Liver (tissue), 9 donors: ENCODE results near the gene WWOX. TPM values are rescaled to one million over a fixed set of nuclear protein-coding genes. Genes with fewer than 3 reads are reported as not detected.
A peak's percentile ranks its signal among the peaks of the same experiment; 100 is the strongest.

ENCODE experiments used
- DNase-seq: peaks from one replicate; pipeline ENCODE4 v3.0.0-alpha.2; 2017; ENCODE audit warnings: low spot score
- H3K27ac ChIP-seq, 2 donors: one replicate each; pipeline ENCODE4 v1.7.0; 2013; ENCODE audit warnings: inconsistent platforms in 2 of 2, low read length in 2 of 2, control low read depth in 1 of 2, low read depth in 1 of 2, mild to moderate bottlenecking in 1 of 2
- H3K27me3 ChIP-seq, 4 donors: one replicate each; pipeline versions ENCODE4 v1.6.1 to v1.7.0; 2013; ENCODE audit warnings: low read length in 3 of 4, inconsistent platforms in 1 of 4, mild to moderate bottlenecking in 1 of 4, moderate library complexity in 1 of 4; ENCODE audit not compliant: control insufficient read depth in 4 of 4, insufficient read depth in 4 of 4
- H3K36me3 ChIP-seq, 4 donors: one replicate each; pipeline versions ENCODE4 v1.6.1 to v1.7.0; 2013; ENCODE audit warnings: low read length in 3 of 4, mild to moderate bottlenecking in 3 of 4, low read depth in 1 of 4, moderate library complexity in 1 of 4; ENCODE audit not compliant: control insufficient read depth in 4 of 4, insufficient read depth in 3 of 4
- H3K4me1 ChIP-seq, 4 donors: one replicate each; pipeline versions ENCODE4 v1.6.1 to v1.7.0; 2013; ENCODE audit warnings: low read length in 3 of 4, mild to moderate bottlenecking in 3 of 4, moderate library complexity in 1 of 4; ENCODE audit not compliant: control insufficient read depth in 4 of 4, insufficient read depth in 4 of 4
- H3K4me3 ChIP-seq, 3 donors: one replicate each; pipeline versions ENCODE4 v1.6.1 to v1.7.0; 2013; ENCODE audit warnings: low read length in 3 of 3, control low read depth in 1 of 3, low read depth in 1 of 3, mild to moderate bottlenecking in 1 of 3
- H3K9ac ChIP-seq, 2 donors: one replicate each; pipeline ENCODE4 v1.7.0; 2013; ENCODE audit warnings: low read length in 2 of 2, mild to moderate bottlenecking in 2 of 2, moderate library complexity in 2 of 2, control low read depth in 1 of 2, low read depth in 1 of 2
- H3K9me3 ChIP-seq, 4 donors: one replicate each; pipeline versions ENCODE4 v1.6.1 to v1.7.0; 2013; ENCODE audit warnings: low read length in 3 of 4; ENCODE audit not compliant: control insufficient read depth in 4 of 4
- ATF3 ChIP-seq: IDR thresholded peaks from 2 replicates; pipeline ENCODE4 v1.6.1; 2016; ENCODE audit warnings: antibody characterized with exemption
- CTCF ChIP-seq: fragments of 150-350 bp; IDR thresholded peaks from 2 replicates; pipeline ENCODE4 v1.5.1; 2017; ENCODE audit warnings: improper control_type of control experiment, low read depth, low read length; ENCODE audit not compliant: missing input control
- EGR1 ChIP-seq, 2 donors: IDR thresholded peaks; 2 replicates each; pipeline ENCODE4 v1.6.1; 2016 to 2018; ENCODE audit warnings: antibody characterized with exemption in 2 of 2, low read depth in 2 of 2
- FOXA1 ChIP-seq: IDR thresholded peaks from 2 replicates; pipeline ENCODE4 v1.6.1; 2016; ENCODE audit warnings: antibody characterized with exemption
- FOXA2 ChIP-seq: IDR thresholded peaks from 2 replicates; pipeline ENCODE4 v1.6.1; 2016; ENCODE audit warnings: antibody characterized with exemption
- GABPA ChIP-seq, 2 donors: IDR thresholded peaks in 1 of 2; conservative IDR thresholded peaks in 1 of 2; 2 replicates each; pipeline ENCODE4 v1.6.1; 2016; ENCODE audit warnings: antibody characterized with exemption in 2 of 2, mild to moderate bottlenecking in 1 of 2, moderate library complexity in 1 of 2
- HNF4A ChIP-seq, 2 donors: conservative IDR thresholded peaks; 2 replicates each; pipeline ENCODE4 v1.6.1; 2016; ENCODE audit warnings: antibody characterized with exemption in 2 of 2, mild to moderate bottlenecking in 2 of 2
- HNF4G ChIP-seq: IDR thresholded peaks from 2 replicates; pipeline ENCODE4 v1.6.1; 2016; ENCODE audit warnings: antibody characterized with exemption
- JUND ChIP-seq, 2 donors: IDR thresholded peaks; 2 replicates each; pipeline ENCODE4 v1.6.1; 2016; ENCODE audit warnings: antibody characterized with exemption in 2 of 2
- MAX ChIP-seq: IDR thresholded peaks from 2 replicates; pipeline ENCODE4 v1.6.1; 2016; ENCODE audit warnings: antibody characterized with exemption
- NR2F2 ChIP-seq: IDR thresholded peaks from 2 replicates; pipeline ENCODE4 v1.6.1; 2016; ENCODE audit warnings: antibody characterized with exemption
- RAD21 ChIP-seq, 2 donors: IDR thresholded peaks; 2 replicates each; pipeline ENCODE4 v1.6.1; 2016; ENCODE audit warnings: antibody characterized with exemption in 2 of 2, mild to moderate bottlenecking in 2 of 2
- REST ChIP-seq: IDR thresholded peaks from 2 replicates; pipeline ENCODE4 v1.6.1; 2016; ENCODE audit warnings: antibody characterized with exemption, mild to moderate bottlenecking
- RXRA ChIP-seq, 2 donors: IDR thresholded peaks; 2 replicates each; pipeline ENCODE4 v1.6.1; 2017 to 2018; ENCODE audit warnings: antibody characterized with exemption in 2 of 2, mild to moderate bottlenecking in 1 of 2
- SP1 ChIP-seq: IDR thresholded peaks from 2 replicates; pipeline ENCODE4 v1.6.1; 2018; ENCODE audit warnings: antibody characterized with exemption, mild to moderate bottlenecking
- TAF1 ChIP-seq: conservative IDR thresholded peaks from 2 replicates; pipeline ENCODE4 v1.6.1; 2016; ENCODE audit warnings: antibody characterized with exemption, mild to moderate bottlenecking
- YY1 ChIP-seq: IDR thresholded peaks from 2 replicates; pipeline ENCODE4 v1.6.1; 2016; ENCODE audit warnings: antibody characterized with exemption, mild to moderate bottlenecking
- ZBTB33 ChIP-seq: IDR thresholded peaks from 2 replicates; pipeline ENCODE4 v1.6.1; 2016; ENCODE audit warnings: antibody characterized with exemption
- WGBS: extraction: QIAGEN DNeasy Blood & Tissue Kit; methylation state at CpG from one replicate; pipeline ENCODE4 v1.1.7; 2013; 5-methylcytosine and 5-hydroxymethylcytosine counted together
- polyA plus RNA-seq, 2 donors: library from polyadenylated mRNA; stranded (reverse) in 1 of 2; unstranded in 1 of 2; fragments of 200-250 nt in 1 of 2; fragments of >200 nt in 1 of 2; fragmentation: Nextera tagmentation in 1 of 2; extraction: Ambion mirVana in 1 of 2; gene quantifications; one replicate each; pipeline versions ENCODE4 v1.2.1 to v1.2.3, GENCODE V29; 2013 to 2015
- total RNA-seq, 2 donors: library from RNA; depleted of rRNA; stranded (reverse); fragments of >200 nt; gene quantifications; one replicate each; pipeline ENCODE4 v1.2.3, GENCODE V29; 2014
- donor health status: healthy.
- donor health status: healthy.
- donor health status: healthy.
- donor health status: healthy.
- donor health status: healthy.

Gene WWOX
- total and polyA plus RNA-seq, 4 donors, result 9.8 to 46.0 (median 15.3) TPM

GRCh38 chr16:78591682-78592103, 492.2 kb downstream of the WWOX start:
- H3K4me1 ChIP-seq, result peaks cover 1 to 31% (median 25%) of the 10 kb centered on the region in 4 donors
- H3K9ac ChIP-seq, result no peak overlapping the region
- H3K4me3 ChIP-seq, result no peak overlapping the region
- H3K36me3 ChIP-seq, result no peaks in the 10 kb centered on the region
- H3K9me3 ChIP-seq, result no peaks in the 10 kb centered on the region
- H3K27me3 ChIP-seq, result no peaks in the 10 kb centered on the region
- TF ChIP-seq SP1 (no peak), RXRA (IDR thresholded peaks at IDR 0.05) (peak; percentile 47), FOXA2 (peak; percentile 19), JUND (IDR thresholded peaks at IDR 0.05) (peak in 1 of 2 donors; percentile 6), HNF4A (conservative IDR thresholded peaks at IDR 0.05) (peak; percentile 16 to 43)
- WGBS, result 33% methylated on average over 5 of the region's 5 CpGs
- no peak for DNase-seq
- peak overlapping the region in 1 of 2 donors; percentile 11 for H3K27ac ChIP-seq

- WGBS, result 60% methylated on average over 3 of the region's 3 CpGs
- no peak overlapping the region for H3K27ac ChIP-seq
- peak in 1 of 2 donors; percentile 1 for TF ChIP-seq JUND (IDR thresholded peaks at IDR 0.05)
- TF ChIP-seq HNF4A (conservative IDR thresholded peaks at IDR 0.05), result no peak
These were observed 492.7 kb downstream of the WWOX start for GRCh38 chr16:78592111-78592510.

GRCh38 chr16:78593352-78593751, 493.9 kb downstream of the WWOX start:
- 54% methylated on average over 3 of the region's 3 CpGs for WGBS
- Histone ChIP-seq H3K4me3 (no peak overlapping the region), H3K4me1 (peaks cover 5 to 44% (median 36%) of the 10 kb centered on the region in 4 donors), H3K36me3 (no peaks in the 10 kb centered on the region), H3K9me3 (no peaks in the 10 kb centered on the region), H3K27ac (no peak overlapping the region), H3K9ac (no peak overlapping the region), H3K27me3 (no peaks in the 10 kb centered on the region)
- no peak for DNase-seq
- TF ChIP-seq SP1, result no peak
- TF ChIP-seq YY1, result no peak
- TF ChIP-seq EGR1 (IDR thresholded peaks at IDR 0.05; ENCODE audit: low read depth in 2 of 2), result no peak
- no peak for TF ChIP-seq GABPA (IDR thresholded peaks at IDR 0.05 in 1 of 2, conservative IDR thresholded peaks at IDR 0.05 in 1 of 2)
- TF ChIP-seq HNF4G, result no peak
- TF ChIP-seq JUND (IDR thresholded peaks at IDR 0.05), result no peak
- TF ChIP-seq RAD21 (IDR thresholded peaks at IDR 0.05), result no peak
- TF ChIP-seq FOXA1, result no peak
- no peak for TF ChIP-seq ZBTB33
- no peak for TF ChIP-seq NR2F2
- no peak for TF ChIP-seq CTCF
- no peak for TF ChIP-seq REST
- no peak for TF ChIP-seq MAX
- no peak for TF ChIP-seq ATF3
- no peak for TF ChIP-seq TAF1
- TF ChIP-seq FOXA2, result no peak
- TF ChIP-seq RXRA (IDR thresholded peaks at IDR 0.05), result no peak

More at GRCh38 chr16:78592111-78592510, 492.7 kb downstream of the WWOX start:
- no peak for DNase-seq
- Histone ChIP-seq H3K4me1 (peaks cover 3 to 34% (median 29%) of the 10 kb centered on the region in 4 donors), H3K27me3 (no peaks in the 10 kb centered on the region), H3K36me3 (no peaks in the 10 kb centered on the region), H3K4me3 (no peak overlapping the region), H3K9ac (no peak overlapping the region), H3K9me3 (no peaks in the 10 kb centered on the region)
